ENCODE data around the gene SYNRG. TPM values are rescaled to one million over a fixed set of nuclear protein-coding genes. Genes with fewer than 3 reads are reported as not detected.
A peak's percentile ranks its signal among the peaks of the same experiment; 100 is the strongest.

Gene SYNRG
- polyA plus RNA-seq, 1 of the 3 experiments (the other 2 are of a cell fraction): 8.9 TPM

GRCh38 chr17:37488009-37488604 is 121.1 kb downstream of the SYNRG start:
- no peaks in the 10 kb centered on the region for H3K9me3 ChIP-seq
- 33% methylated on average over 7 of the region's 7 CpGs for WGBS (ENCODE audit: low lambda C conversion rate)
- H3K27ac ChIP-seq (ENCODE audit: low read depth in 2 of 2, low read length in 1 of 2): peak overlapping the region; percentile 43 to 98; a peak in 3 of 4 replicates
- ChIA-PET CTCF (interaction anchor here (1.0 to 1.4 kb wide), 2 partner anchors 82 to 115 kb away, joined by 3 read pairs; no protein-coding TSS in a partner anchor), POLR2A (interaction anchor here (0.6 to 1.3 kb wide), 2 partner anchors 81 to 113 kb away, joined by 3 to 5 read pairs; partner anchors contain the start of genes ACACA, C17orf78 and TADA2A)
- peak; percentile 30 for DNase-seq
- H4K20me1 ChIP-seq (ENCODE audit: insufficient read depth): no peaks in the 10 kb centered on the region; the same call in 1 of the 2 replicates
- H3K36me3 ChIP-seq (replicated peaks in 1 of 2; ENCODE audit: control insufficient read depth in 1 of 2, insufficient read depth in 2 of 2, low read length in 1 of 2): no peaks in the 10 kb centered on the region
- H3K9ac ChIP-seq: peak overlapping the region; percentile 97
- peak overlapping the region; percentile 99 for H3K4me2 ChIP-seq
- H3K4me3 ChIP-seq (ENCODE audit: low read depth in 2 of 2, low read length in 1 of 2): peak overlapping the region; percentile 82 to 83; a peak in 2 of 4 replicates
- H3K9me2 ChIP-seq: no peaks in the 10 kb centered on the region
- peaks cover 37% of the 10 kb centered on the region for H3F3A ChIP-seq (replicated peaks; ENCODE audit: insufficient read depth)
- H3K27me3 ChIP-seq (ENCODE audit: insufficient read depth): no peaks in the 10 kb centered on the region
- H2AFZ ChIP-seq (ENCODE audit: low read depth): no peak overlapping the region
- H3K4me1 ChIP-seq (ENCODE audit: control insufficient read depth in 1 of 2, insufficient read depth in 2 of 2, low read depth in 1 of 2, low read length in 1 of 2): peaks cover 8 to 21% of the 10 kb centered on the region in 2 experiments; a peak in 2 of 4 replicates
- H3K79me2 ChIP-seq (ENCODE audit: insufficient read depth): peaks cover 31% of the 10 kb centered on the region
- TF ChIP-seq RXRA (IDR thresholded peaks at IDR 0.05; ENCODE audit: borderline replicate concordance, low read depth) (no peak), GABPA (IDR thresholded peaks at IDR 0.05; ENCODE audit: low read depth) (no peak), USF2 (IDR thresholded peaks at IDR 0.05; ENCODE audit: borderline replicate concordance, low read depth, low read length) (no peak), RAD21 (IDR thresholded peaks at IDR 0.05; ENCODE audit: low read length) (no peak), MXI1 (IDR thresholded peaks at IDR 0.05; ENCODE audit: low read depth, low read length) (no peak), SMC3 (IDR thresholded peaks at IDR 0.05; ENCODE audit: low read depth, low read length) (no peak), GATA2 (CRISPR knock-in tag; IDR thresholded peaks at IDR 0.05) (no peak), EP300 (IDR thresholded peaks at IDR 0.05; ENCODE audit: borderline replicate concordance in 1 of 2, low read depth in 1 of 2, low read length in 1 of 2) (no peak), SIN3A (IDR thresholded peaks at IDR 0.05; ENCODE audit: borderline replicate concordance, low read depth, low read length) (no peak), RFX5 (IDR thresholded peaks at IDR 0.05; ENCODE audit: low read length) (no peak), TEAD4 (IDR thresholded peaks at IDR 0.05; ENCODE audit: borderline replicate concordance, insufficient read depth) (no peak; the same call in 1 of the 2 replicates), CHD2 (IDR thresholded peaks at IDR 0.05; ENCODE audit: low read length, partially characterized antibody) (no peak), JUND (IDR thresholded peaks at IDR 0.05) (peak; percentile 67), ZBTB33 (IDR thresholded peaks at IDR 0.05; ENCODE audit: borderline replicate concordance, low read depth) (no peak), CTCF (IDR thresholded peaks at IDR 0.05) (no peak), TAF1 (IDR thresholded peaks at IDR 0.05; ENCODE audit: borderline replicate concordance, low read depth, low read length) (0 out of 2 replicates have a peak, but pooled peaks have one; percentile 25), MAX (IDR thresholded peaks at IDR 0.05; ENCODE audit: low read depth) (peak; percentile 27; the same call in 1 of the 2 replicates), FOSL2 (IDR thresholded peaks at IDR 0.05; ENCODE audit: borderline replicate concordance, low read depth) (peak; percentile 68; the same call in 1 of the 2 replicates), FOXM1 (IDR thresholded peaks at IDR 0.05; ENCODE audit: low read depth) (no peak), ELF1 (IDR thresholded peaks at IDR 0.05) (no peak), MEF2A (IDR thresholded peaks at IDR 0.05; ENCODE audit: borderline replicate concordance, low read depth) (no peak)
- TF ChIP-seq, protein P1, sequence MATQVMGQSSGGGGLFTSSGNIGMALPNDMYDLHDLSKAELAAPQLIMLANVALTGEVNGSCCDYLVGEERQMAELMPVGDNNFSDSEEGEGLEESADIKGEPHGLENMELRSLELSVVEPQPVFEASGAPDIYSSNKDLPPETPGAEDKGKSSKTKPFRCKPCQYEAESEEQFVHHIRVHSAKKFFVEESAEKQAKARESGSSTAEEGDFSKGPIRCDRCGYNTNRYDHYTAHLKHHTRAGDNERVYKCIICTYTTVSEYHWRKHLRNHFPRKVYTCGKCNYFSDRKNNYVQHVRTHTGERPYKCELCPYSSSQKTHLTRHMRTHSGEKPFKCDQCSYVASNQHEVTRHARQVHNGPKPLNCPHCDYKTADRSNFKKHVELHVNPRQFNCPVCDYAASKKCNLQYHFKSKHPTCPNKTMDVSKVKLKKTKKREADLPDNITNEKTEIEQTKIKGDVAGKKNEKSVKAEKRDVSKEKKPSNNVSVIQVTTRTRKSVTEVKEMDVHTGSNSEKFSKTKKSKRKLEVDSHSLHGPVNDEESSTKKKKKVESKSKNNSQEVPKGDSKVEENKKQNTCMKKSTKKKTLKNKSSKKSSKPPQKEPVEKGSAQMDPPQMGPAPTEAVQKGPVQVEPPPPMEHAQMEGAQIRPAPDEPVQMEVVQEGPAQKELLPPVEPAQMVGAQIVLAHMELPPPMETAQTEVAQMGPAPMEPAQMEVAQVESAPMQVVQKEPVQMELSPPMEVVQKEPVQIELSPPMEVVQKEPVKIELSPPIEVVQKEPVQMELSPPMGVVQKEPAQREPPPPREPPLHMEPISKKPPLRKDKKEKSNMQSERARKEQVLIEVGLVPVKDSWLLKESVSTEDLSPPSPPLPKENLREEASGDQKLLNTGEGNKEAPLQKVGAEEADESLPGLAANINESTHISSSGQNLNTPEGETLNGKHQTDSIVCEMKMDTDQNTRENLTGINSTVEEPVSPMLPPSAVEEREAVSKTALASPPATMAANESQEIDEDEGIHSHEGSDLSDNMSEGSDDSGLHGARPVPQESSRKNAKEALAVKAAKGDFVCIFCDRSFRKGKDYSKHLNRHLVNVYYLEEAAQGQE (IDR thresholded peaks at IDR 0.05; ENCODE audit: low read depth, low read length): no peak
- TF ChIP-seq, protein P2, sequence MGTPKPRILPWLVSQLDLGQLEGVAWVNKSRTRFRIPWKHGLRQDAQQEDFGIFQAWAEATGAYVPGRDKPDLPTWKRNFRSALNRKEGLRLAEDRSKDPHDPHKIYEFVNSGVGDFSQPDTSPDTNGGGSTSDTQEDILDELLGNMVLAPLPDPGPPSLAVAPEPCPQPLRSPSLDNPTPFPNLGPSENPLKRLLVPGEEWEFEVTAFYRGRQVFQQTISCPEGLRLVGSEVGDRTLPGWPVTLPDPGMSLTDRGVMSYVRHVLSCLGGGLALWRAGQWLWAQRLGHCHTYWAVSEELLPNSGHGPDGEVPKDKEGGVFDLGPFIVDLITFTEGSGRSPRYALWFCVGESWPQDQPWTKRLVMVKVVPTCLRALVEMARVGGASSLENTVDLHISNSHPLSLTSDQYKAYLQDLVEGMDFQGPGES (IDR thresholded peaks at IDR 0.05; ENCODE audit: low read depth, low read length): no peak

Measured in SK-N-SH (cell line).